Fibroblast of the aortic adventitia (primary cell): Measurements from ENCODE around the gene TSEN15. TPM values are rescaled to one million over a fixed set of nuclear protein-coding genes. Genes with fewer than 3 reads are reported as not detected.
"Not testable (repeated sequence)": the region's sequence is repeated elsewhere in the genome, so short reads cannot be mapped to it uniquely, and the experiment has no call there.

Experiments
- DNase-seq: peaks from one replicate; pipeline ENCODE4 v3.0.0-alpha.2; 2010; ENCODE audit warnings: low read depth
- H3K4me3 ChIP-seq: 2 replicates; pipeline ENCODE4 v1.5.1; 2011; ENCODE audit warnings: low read depth, mild to moderate bottlenecking, control low read depth, low read length, moderate library complexity
- CTCF ChIP-seq: IDR thresholded peaks from 2 replicates; pipeline ENCODE4 v1.5.1; 2011; ENCODE audit warnings: mild to moderate bottlenecking, low read length, control low read depth, inconsistent platforms; ENCODE audit not compliant: insufficient read depth
- total RNA-seq: library from RNA; depleted of rRNA; stranded (reverse); fragments of >200 nt; gene quantifications from 2 replicates; pipeline ENCODE4 v1.2.3, GENCODE V29; 2012; ENCODE audit warnings: low replicate concordance

Gene TSEN15
- total RNA-seq, 1 donor = 65.8 TPM

- H3K4me3 ChIP-seq = no peak overlapping the region
- TF ChIP-seq CTCF = no peak
- DNase-seq = no peak
Observed at GRCh38 chr1:184088037-184088436, 36.5 kb downstream of the TSEN15 start.

- H3K4me3 ChIP-seq = no peak overlapping the region
- DNase-seq = no peak
- no peak for TF ChIP-seq CTCF
Observed at GRCh38 chr1:184093071-184093470, 41.5 kb downstream of the TSEN15 start.

- TF ChIP-seq CTCF = no peak
- no peak overlapping the region for H3K4me3 ChIP-seq
- no peak for DNase-seq
Observed at GRCh38 chr1:184096005-184096404, 44.5 kb downstream of the TSEN15 start.

- not testable (repeated sequence) for H3K4me3 ChIP-seq, DNase-seq
Observed at GRCh38 chr1:184096580-184096979, 45.0 kb downstream of the TSEN15 start.

GRCh38 chr1:184101141-184101540 is 49.6 kb downstream of the TSEN15 start:
- H3K4me3 ChIP-seq = no peak overlapping the region
- TF ChIP-seq CTCF = no peak
- peak; percentile 3 for DNase-seq

- DNase-seq = no peak
- no peak for TF ChIP-seq CTCF
- no peak overlapping the region for H3K4me3 ChIP-seq
Observed at GRCh38 chr1:184101571-184101970, 50.0 kb downstream of the TSEN15 start.

GRCh38 chr1:184110272-184111204 is 59.0 kb downstream of the TSEN15 start:
- TF ChIP-seq CTCF = peak; percentile 34
- no peak overlapping the region for H3K4me3 ChIP-seq
- peak; percentile 1 for DNase-seq
